Measurements from ENCODE around the gene CEMP1.
"Not testable (repeated sequence)": the region's sequence is repeated elsewhere in the genome, so short reads cannot be mapped to it uniquely, and the experiment has no call there.

The CEMP1 gene

DNA sequence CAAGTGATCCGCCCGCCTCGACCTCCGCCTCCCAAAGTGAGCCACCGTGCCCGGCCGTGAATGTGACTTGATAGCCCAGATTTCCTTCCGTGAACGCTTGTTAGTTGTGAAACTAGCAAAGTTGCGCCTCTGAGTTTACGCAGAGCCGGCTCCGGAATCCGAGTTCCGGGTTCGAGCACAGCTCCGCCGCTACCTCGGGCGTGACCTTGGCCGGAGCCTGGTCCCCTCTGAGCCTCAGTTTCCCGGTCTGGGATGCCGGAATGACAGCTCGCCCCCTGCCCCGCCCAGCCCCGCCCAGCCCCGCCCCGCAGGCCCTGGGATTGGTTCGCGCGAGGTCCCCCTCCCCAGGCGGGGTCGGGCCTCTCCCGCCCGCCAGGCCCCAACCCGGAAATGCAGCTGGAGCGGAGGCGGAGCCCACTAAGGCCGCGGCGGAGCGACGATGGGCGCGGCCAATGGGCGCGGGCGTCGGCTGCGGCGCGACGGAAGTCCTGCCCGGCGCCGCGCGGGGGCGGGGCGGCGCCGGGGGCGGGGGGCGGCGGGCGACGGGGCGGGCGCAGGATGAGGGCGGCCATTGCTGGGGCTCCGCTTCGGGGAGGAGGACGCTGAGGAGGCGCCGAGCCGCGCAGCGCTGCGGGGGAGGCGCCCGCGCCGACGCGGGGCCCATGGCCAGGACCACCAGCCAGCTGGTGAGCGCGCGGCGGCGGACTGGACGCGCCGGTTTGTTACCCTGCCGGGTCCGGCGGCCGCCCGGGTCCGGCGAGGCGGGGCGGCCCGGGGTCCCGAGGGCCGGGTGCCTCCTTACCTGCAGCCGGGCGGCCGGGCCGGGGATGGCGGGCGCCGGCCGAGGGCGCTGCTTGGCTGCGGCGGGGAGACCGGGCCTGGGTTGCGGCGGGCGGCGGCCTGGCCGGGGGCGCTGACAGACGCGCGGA, 6.5 kb upstream of the CEMP1 start, which contains the start of gene PDPK1:
PDPK1 (plus strand) TSS at position 571 of the 929 bp plus-strand sequence; CDS start at position 663, 92 bp downstream.
- no peak for FAIRE-seq
- peak; percentile 89 for DNase-seq (ENCODE audit: insufficient read length, low spot score)

DNA sequence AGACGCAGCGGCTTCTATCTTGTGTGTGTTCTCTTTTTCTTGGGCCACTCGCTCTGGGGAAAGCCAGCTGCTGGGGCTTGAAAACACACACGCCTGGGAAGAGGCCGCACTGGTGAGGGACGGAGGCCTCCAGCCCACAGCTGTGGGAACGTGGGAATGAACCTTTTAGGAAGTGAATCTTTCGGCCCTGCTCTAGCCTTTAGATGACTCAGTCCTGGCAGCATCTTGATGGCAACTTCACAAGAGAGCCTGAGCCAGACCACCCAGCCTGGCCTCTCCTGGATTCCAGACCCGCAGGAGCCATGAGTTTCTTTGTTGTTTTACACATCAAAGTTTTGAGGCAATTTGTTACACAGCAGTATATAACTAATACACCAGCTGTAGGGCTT, 4.4 kb upstream of the CEMP1 start:
- DNase-seq (ENCODE audit: insufficient read length, low spot score), result no peak

GRCh38 chr16:2534335-2534734, 3.1 kb upstream of the CEMP1 start:
- FAIRE-seq; DNase-seq (ENCODE audit: insufficient read length, low spot score): not testable (repeated sequence)

More for the DNA sequence above, 4.4 kb upstream of the CEMP1 start:
- FAIRE-seq, result no peak

DNA sequence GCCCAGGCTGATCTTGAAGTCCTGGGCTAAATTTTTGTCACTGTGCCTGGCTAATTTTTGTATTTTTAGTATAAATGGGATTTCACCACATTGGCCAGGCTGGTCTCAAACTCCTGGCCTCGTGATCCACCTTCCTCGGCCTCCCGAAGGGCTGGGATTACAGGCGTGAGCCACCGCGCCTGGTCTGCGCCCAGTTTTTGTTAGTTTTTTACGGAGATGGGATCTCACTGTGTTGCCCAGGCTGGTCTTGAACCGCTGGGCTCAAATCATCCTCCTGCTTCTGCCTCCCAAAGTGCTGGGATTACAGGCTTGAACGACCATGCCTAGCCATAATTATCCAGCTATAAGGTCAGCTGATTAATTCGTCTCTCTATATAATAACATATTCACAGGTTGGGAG, 2.7 kb upstream of the CEMP1 start:
- DNase-seq (ENCODE audit: insufficient read length, low spot score) (no peak), FAIRE-seq (no peak)

- FAIRE-seq; DNase-seq (ENCODE audit: insufficient read length, low spot score): not testable (repeated sequence)
Observed at GRCh38 chr16:2533142-2533755, 2.0 kb upstream of the CEMP1 start.

DNA sequence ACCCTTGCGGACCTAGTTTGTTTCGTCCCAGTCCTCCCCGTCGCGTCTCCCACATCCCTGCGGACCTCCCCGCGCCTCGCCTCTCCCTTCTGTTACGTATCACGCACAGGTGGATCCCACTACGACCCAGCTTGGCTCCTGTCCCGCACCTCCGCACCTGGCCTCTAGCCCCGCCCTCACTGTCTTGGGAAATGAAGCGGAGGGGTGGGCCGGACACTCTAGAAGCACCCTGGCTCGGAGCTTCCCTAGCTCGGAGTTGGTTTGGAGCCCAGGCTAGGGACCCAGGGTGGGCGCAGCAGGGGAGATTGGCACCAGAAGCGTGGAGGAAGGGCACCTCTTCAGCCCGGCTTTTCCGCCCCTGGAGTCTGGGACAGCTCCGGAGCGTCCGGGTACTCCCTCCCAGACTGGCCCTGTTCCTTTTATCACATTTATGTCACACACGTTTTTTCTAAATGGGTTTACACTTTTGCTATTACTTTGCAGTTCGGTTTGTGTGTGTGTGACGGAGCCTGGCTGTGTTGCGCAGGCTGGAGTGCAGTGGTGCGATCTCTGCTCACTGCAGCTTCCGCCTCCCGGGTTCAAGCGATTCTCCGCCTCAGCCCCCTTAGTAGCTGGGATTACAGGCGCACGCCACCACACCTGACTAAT, 1.4 kb upstream of the CEMP1 start:
- peak; percentile 48 for DNase-seq (ENCODE audit: insufficient read length, low spot score)

DNA sequence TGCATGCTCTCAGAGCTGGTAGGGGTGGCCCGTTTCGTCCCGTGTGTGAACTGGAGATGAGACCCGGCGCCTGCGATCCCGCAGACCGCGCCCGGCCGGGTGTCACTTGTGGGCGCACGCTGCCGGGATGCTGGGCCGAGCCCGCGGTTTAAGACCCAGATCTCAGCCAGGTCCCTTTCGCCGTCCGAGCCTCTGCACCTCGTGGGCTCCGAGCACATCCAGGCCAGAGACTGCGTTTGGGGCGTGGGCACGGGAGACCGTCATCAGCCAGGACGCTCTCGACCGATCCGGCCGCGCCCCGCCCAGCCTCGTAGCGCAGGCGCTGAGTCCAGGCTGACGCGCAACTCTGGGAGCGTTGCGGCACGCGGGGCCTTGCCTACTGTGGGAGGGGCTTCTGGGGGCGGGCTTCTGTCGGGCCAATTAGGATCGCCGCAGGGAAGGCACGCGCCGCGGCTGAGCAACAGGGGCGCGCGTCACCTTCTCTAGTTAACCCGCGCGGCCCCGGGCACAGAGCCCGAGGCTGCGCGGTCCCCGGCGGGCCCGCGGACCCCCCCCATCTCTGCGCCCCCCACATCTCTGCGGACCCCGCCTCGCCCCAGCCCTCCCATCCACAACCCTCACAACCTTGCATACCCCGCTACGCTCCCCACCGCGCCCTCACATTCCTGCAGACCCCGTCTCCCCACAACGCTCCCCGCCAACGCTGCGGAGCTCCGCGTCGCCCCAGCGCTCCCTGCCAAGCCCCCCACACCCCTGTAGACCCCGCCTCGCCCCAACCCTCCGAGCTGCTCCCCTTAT, 687 bp upstream of the CEMP1 start:
- DNase-seq (ENCODE audit: insufficient read length, low spot score) (peak; percentile 97), FAIRE-seq (peak; percentile 100)

More for the DNA sequence above, 1.4 kb upstream of the CEMP1 start:
- FAIRE-seq, result peak; percentile 64

GRCh38 chr16:2530629-2531318, 434 bp downstream of the CEMP1 start:
- FAIRE-seq (no peak), DNase-seq (ENCODE audit: insufficient read length, low spot score) (no peak)

DNA sequence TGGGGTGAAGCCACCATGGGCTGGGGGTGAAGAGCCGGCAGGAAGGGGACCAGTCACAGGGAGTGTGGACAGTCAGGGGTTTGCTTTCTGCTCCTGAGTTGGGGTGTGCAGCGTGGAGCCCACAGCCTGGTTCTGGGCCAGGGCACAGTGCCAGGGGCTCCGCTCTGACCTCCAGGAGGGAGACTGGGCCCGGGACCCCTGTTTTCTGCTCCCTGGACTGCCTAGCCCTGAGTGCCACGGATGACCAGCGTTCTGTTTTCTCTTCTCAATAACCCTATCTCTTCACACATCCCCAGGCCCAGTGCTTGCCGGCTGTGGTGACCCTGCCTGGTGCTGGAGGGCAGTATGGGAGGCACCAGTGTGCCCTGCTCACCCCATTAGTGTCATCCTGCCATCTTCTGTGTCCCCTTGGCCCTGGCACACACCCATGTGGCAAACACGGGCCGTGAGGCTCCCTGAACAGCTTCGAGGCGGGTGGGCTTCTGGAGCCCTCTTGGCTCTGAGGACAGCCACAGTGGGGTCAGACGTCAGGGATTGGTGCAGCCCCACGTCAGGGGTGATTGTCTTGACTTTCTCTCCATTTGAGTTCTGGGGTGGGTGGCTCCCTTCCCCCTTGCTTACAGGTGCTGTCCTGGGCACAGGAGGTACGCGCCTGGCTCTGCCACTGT, 1.1 kb downstream of the CEMP1 start:
- FAIRE-seq, result no peak
- DNase-seq (ENCODE audit: insufficient read length, low spot score), result no peak

DNA sequence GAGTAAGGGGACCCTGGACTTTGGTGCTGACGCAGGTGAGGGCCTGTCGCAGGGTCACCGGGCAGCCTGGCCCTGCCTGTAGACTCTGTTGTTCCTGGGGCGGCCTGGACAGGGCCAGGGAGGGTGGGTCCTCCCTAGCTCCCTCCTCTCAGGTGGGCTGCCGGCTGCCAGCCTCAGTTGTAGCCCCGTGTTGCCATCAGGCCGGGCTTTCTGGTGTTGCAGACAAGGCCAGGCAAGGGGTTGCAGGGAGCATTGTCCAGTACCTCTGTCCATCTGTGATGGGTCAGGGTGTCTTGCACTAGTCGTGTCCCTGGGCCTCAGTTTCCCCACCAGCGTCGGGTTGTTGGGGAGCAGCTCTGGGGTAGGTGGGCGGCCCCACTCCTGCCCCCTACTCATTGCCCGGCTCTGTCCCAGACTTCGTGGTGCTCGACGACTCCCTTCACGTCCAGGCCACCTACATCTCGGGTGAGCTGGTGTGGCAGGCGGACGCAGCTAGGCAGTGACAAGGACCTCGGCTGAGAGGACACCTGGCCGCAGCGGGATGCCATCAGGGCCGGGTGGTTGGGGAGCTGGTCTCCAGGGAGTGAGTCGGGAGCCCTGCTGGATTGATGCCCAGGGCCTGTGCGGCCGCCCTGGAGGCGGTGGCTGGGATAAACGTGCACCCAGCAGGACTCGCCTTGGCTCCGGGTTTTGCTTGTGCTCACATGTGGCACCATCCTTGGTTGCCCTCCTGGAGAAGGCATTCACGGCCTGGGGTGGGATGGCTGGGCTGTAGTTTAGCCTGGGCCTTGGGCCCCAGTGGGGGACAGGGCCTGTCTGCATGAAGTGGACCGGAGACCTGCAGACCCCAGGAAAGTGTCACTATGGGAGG, 1.9 kb downstream of the CEMP1 start:
- DNase-seq (ENCODE audit: insufficient read length, low spot score) (no peak), FAIRE-seq (no peak)

DNA sequence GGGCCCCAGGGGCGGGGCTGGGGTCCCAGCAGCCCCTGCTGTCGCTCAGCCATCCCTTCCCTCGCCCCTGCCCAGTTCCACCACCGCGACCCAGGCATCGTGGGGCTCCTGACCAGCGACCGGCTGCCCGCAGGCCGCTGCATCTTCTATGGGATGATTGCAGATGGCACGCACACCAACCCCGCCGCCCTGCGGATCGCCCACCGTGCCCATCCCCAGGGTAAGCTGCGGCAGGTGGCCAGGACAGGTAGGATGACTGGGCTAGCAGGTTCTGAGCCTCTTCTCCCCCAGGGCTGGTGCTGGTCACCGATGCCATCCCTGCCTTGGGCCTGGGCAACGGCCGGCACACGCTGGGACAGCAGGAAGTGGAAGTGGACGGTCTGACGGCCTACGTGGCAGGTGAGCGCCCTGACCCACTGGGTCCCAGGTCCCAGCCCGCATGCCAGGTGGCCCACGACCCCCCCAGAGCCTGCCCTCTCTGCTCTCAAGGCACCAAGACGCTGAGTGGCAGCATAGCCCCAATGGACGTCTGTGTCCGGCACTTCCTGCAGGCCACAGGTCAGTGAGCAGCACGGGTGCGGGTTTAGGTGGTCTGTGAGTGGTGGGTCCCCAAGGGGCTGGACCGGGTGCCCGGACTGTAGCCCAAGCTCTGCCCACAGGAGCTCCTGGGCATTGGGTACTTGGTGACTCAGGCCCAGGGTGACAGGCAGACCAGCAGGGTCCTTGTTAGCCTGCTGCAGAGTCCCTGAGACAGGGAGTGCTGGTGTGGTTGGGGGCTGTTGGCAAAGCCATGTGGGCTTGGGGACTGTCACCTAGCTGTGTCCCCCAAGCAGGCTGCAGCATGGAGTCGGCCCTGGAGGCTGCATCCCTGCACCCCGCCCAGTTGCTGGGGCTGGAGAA, 2.8 kb downstream of the CEMP1 start:
- DNase-seq (ENCODE audit: insufficient read length, low spot score), result no peak
- FAIRE-seq, result no peak

GRCh38 chr16:2527784-2528100, 3.5 kb downstream of the CEMP1 start:
- FAIRE-seq, result no peak
- no peak for DNase-seq (ENCODE audit: insufficient read length, low spot score)

- FAIRE-seq (no peak), DNase-seq (ENCODE audit: insufficient read length, low spot score) (no peak)
Observed at GRCh38 chr16:2527071-2527783, 4.0 kb downstream of the CEMP1 start.

GRCh38 chr16:2526135-2526534, 5.1 kb downstream of the CEMP1 start:
- FAIRE-seq (no peak), DNase-seq (ENCODE audit: insufficient read length, low spot score) (no peak)

DNA sequence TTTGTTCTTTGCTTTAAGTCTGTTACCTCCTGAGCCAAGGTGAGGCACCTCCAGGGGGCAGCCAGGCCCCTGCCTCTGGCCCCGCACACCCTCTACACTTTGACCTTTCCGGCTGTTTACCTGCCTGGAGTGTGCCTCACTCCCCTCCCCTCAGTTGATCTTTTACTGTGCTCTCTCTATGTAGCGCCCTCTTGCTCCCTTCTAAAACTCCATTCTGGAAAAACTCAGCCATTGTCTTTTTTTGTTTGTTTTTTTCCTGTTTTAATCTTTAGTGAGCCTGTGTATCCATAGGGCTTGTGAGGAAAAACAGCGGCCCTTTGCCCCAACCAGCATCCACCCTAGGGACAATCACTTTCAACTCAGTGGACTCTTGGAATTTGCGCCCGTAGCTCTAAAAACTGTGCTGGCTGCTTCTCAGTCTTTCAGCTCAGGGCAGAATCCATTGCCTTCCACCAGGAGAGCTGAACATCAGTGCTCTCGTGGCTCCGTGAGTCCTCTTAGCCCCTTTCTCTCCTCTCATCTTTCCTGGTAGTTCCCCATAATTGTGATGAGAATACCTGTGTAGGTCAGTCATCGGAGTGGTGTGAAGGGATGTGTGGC, 6.8 kb downstream of the CEMP1 start:
- no peak for FAIRE-seq
- DNase-seq (ENCODE audit: insufficient read length, low spot score), result no peak

- DNase-seq (ENCODE audit: insufficient read length, low spot score), result no peak
- no peak for FAIRE-seq
Observed at GRCh38 chr16:2523801-2524231, 7.4 kb downstream of the CEMP1 start.
